GM12864 (cell line): ENCODE measurements around the gene PRR5L.

Experiments
- DNase-seq: peaks from one replicate; pipeline ENCODE4 v3.0.0-alpha.2; 2011; ENCODE audit warnings: low read depth
- H3K4me3 ChIP-seq: 2 replicates; pipeline ENCODE4 v1.5.1; 2011; ENCODE audit warnings: mild to moderate bottlenecking, low read depth, low read length, control low read depth
- CTCF ChIP-seq: IDR thresholded peaks from 2 replicates; pipeline ENCODE4 v1.5.1; 2011; ENCODE audit warnings: low read depth, mild to moderate bottlenecking, moderate library complexity, low read length, control low read depth, inconsistent platforms; ENCODE audit errors: missing control alignments

The PRR5L gene

GRCh38 chr11:36392196-36392595 lies 96.1 kb downstream of the PRR5L start:
- H3K4me3 ChIP-seq = no peak overlapping the region
- DNase-seq = no peak
- no peak for TF ChIP-seq CTCF

- no peak for DNase-seq
- no peak overlapping the region for H3K4me3 ChIP-seq
- no peak for TF ChIP-seq CTCF
Measured at GRCh38 chr11:36394056-36394455, 98.0 kb downstream of the PRR5L start.

GRCh38 chr11:36394926-36395325 lies 98.8 kb downstream of the PRR5L start:
- TF ChIP-seq CTCF = no peak
- DNase-seq = no peak
- H3K4me3 ChIP-seq = no peak overlapping the region

- H3K4me3 ChIP-seq = no peak overlapping the region
- no peak for DNase-seq
- no peak for TF ChIP-seq CTCF
Measured at GRCh38 chr11:36395978-36396736, 100.1 kb downstream of the PRR5L start.

GRCh38 chr11:36398231-36398953 lies 102.3 kb downstream of the PRR5L start:
- DNase-seq = no peak
- H3K4me3 ChIP-seq = no peak overlapping the region
- no peak for TF ChIP-seq CTCF

GRCh38 chr11:36399236-36399635 lies 103.1 kb downstream of the PRR5L start:
- H3K4me3 ChIP-seq = no peak overlapping the region
- TF ChIP-seq CTCF = no peak
- no peak for DNase-seq

GRCh38 chr11:36399745-36400144 lies 103.7 kb downstream of the PRR5L start:
- no peak overlapping the region for H3K4me3 ChIP-seq

More at GRCh38 chr11:36399745-36400144, 103.7 kb downstream of the PRR5L start:
- no peak for TF ChIP-seq CTCF
- no peak for DNase-seq
